ENCODE measurements around the gene LEPR.

LEPR gene

GRCh38 chr1:65398083-65398482 is 22.4 kb upstream of the LEPR start:
- DNase-seq (ENCODE audit: low read depth) = no peak

DNA sequence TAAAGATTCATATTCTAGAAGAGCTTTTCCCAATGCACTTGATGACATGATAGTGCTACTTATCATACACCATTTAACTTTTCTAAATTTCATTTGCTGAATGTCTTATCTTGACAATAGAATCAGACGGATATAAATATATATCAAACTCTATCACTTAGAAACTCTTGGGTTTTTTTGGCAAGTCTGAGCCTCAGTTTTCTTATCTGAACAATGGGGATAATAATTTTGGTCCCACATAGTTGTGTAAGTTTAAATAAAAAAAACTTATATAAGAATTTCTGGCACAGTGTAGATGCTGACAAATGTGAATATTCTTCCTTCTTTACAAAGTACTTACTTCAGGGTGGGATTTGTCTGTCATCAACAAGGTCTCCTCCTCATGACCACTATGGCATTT is 21.5 kb upstream of the LEPR start:
- DNase-seq (ENCODE audit: low read depth) = no peak
- TF ChIP-seq, protein P1, sequence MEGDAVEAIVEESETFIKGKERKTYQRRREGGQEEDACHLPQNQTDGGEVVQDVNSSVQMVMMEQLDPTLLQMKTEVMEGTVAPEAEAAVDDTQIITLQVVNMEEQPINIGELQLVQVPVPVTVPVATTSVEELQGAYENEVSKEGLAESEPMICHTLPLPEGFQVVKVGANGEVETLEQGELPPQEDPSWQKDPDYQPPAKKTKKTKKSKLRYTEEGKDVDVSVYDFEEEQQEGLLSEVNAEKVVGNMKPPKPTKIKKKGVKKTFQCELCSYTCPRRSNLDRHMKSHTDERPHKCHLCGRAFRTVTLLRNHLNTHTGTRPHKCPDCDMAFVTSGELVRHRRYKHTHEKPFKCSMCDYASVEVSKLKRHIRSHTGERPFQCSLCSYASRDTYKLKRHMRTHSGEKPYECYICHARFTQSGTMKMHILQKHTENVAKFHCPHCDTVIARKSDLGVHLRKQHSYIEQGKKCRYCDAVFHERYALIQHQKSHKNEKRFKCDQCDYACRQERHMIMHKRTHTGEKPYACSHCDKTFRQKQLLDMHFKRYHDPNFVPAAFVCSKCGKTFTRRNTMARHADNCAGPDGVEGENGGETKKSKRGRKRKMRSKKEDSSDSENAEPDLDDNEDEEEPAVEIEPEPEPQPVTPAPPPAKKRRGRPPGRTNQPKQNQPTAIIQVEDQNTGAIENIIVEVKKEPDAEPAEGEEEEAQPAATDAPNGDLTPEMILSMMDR (IDR thresholded peaks at IDR 0.05; ENCODE audit: insufficient read depth, low read depth, low read length, missing control alignments) = no peak
- H3K4me3 ChIP-seq (ENCODE audit: low read depth, low read length) = no peak overlapping the region

More at GRCh38 chr1:65398083-65398482, 22.4 kb upstream of the LEPR start:
- TF ChIP-seq, protein P1 (IDR thresholded peaks at IDR 0.05; ENCODE audit: insufficient read depth, low read depth, low read length, missing control alignments) = no peak
- no peak overlapping the region for H3K4me3 ChIP-seq (ENCODE audit: low read depth, low read length)

- TF ChIP-seq, protein P1 (IDR thresholded peaks at IDR 0.05; ENCODE audit: insufficient read depth, low read depth, low read length, missing control alignments) = no peak
- no peak overlapping the region for H3K4me3 ChIP-seq (ENCODE audit: low read depth, low read length)
- DNase-seq (ENCODE audit: low read depth) = no peak
Observed at GRCh38 chr1:65401612-65402011, 18.9 kb upstream of the LEPR start.

GRCh38 chr1:65404941-65405340 is 15.5 kb upstream of the LEPR start:
- TF ChIP-seq, protein P1 (IDR thresholded peaks at IDR 0.05; ENCODE audit: insufficient read depth, low read depth, low read length, missing control alignments) = no peak
- no peak overlapping the region for H3K4me3 ChIP-seq (ENCODE audit: low read depth, low read length)
- DNase-seq (ENCODE audit: low read depth) = no peak

GRCh38 chr1:65407877-65408276 is 12.6 kb upstream of the LEPR start:
- TF ChIP-seq, protein P1 (IDR thresholded peaks at IDR 0.05; ENCODE audit: insufficient read depth, low read depth, low read length, missing control alignments) = no peak
- no peak for DNase-seq (ENCODE audit: low read depth)
- H3K4me3 ChIP-seq (ENCODE audit: low read depth, low read length) = no peak overlapping the region

GRCh38 chr1:65409314-65409713 is 11.2 kb upstream of the LEPR start:
- TF ChIP-seq, protein P1 (IDR thresholded peaks at IDR 0.05; ENCODE audit: insufficient read depth, low read depth, low read length, missing control alignments) = no peak
- no peak overlapping the region for H3K4me3 ChIP-seq (ENCODE audit: low read depth, low read length)

GRCh38 chr1:65409816-65410326 is 10.6 kb upstream of the LEPR start:
- TF ChIP-seq, protein P1 (IDR thresholded peaks at IDR 0.05; ENCODE audit: insufficient read depth, low read depth, low read length, missing control alignments) = no peak
- no peak overlapping the region for H3K4me3 ChIP-seq (ENCODE audit: low read depth, low read length)
- DNase-seq (ENCODE audit: low read depth) = no peak

More at GRCh38 chr1:65409314-65409713, 11.2 kb upstream of the LEPR start:
- DNase-seq (ENCODE audit: low read depth) = no peak

Data from GM12865 (cell line).